ENCODE results near the gene RNF220.

GRCh38 chr1:44654621-44655187, 249.6 kb downstream of the RNF220 start:
- TF ChIP-seq CTCF (IDR thresholded peaks at IDR 0.05) (no peak), POLR2A (IDR thresholded peaks at IDR 0.05) (no peak)
